CD4-positive, alpha-beta memory T cell (primary cell): Measurements from ENCODE around the gene BBOX1. TPM values are rescaled to one million over a fixed set of nuclear protein-coding genes. Genes with fewer than 3 reads are reported as not detected.

Experiments used
- CTCF ChIA-PET: fragments of 350-600 bp; sonication (Branson Sonifier 250); formaldehyde crosslinking; loops from one replicate; lab custom pipeline; 2021; ENCODE audit warnings: inconsistent platforms; ENCODE audit not compliant: partially characterized antibody; lab: Charles Lee
- POLR2A ChIA-PET: fragments of 350-600 bp; sonication (Branson Sonifier 250); formaldehyde crosslinking; loops from one replicate; lab custom pipeline; 2021; ENCODE audit not compliant: partially characterized antibody; lab: Charles Lee
- DNase-seq, 5 donors: peaks; one replicate each; pipeline versions ENCODE4 v3.0.0 to v3.0.0-alpha.2; 2020 to 2022; ENCODE audit warnings: mixed read lengths in 1 of 5
- H3K27ac ChIP-seq: one replicate; pipeline ENCODE4 v1.7.0; 2013; ENCODE audit warnings: low read depth, low read length
- H3K27me3 ChIP-seq: 2 replicates; pipeline ENCODE4 v1.7.0; 2013; ENCODE audit warnings: mild to moderate bottlenecking, low read length, moderate library complexity; ENCODE audit not compliant: insufficient read depth
- H3K36me3 ChIP-seq: 2 replicates; pipeline ENCODE4 v1.7.0; 2013; ENCODE audit warnings: mild to moderate bottlenecking, low read length, moderate library complexity; ENCODE audit not compliant: insufficient read depth
- H3K4me1 ChIP-seq: 2 replicates; pipeline ENCODE4 v1.7.0; 2013; ENCODE audit warnings: mild to moderate bottlenecking, low read length, moderate library complexity; ENCODE audit not compliant: insufficient read depth
- H3K4me3 ChIP-seq, 2 donors: one replicate each; pipeline ENCODE4 v1.7.0; 2013; ENCODE audit warnings: low read length in 2 of 2, mild to moderate bottlenecking in 1 of 2
- H3K9me3 ChIP-seq, 2 donors: one replicate each; pipeline ENCODE4 v1.7.0; 2013; ENCODE audit warnings: low read length in 2 of 2, control low read depth in 1 of 2; ENCODE audit not compliant: control insufficient read depth in 1 of 2
- H3K27ac Mint-ChIP-seq, 7 donors: one replicate each; pipeline ENCODE4 v1.8.0; 2020 to 2021; ENCODE audit warnings: mixed read lengths in 7 of 7, mild to moderate bottlenecking in 6 of 7, inconsistent platforms in 3 of 7, moderate library complexity in 3 of 7
- H3K27me3 Mint-ChIP-seq, 2 donors: one replicate each; pipeline ENCODE4 v1.8.0; 2020 to 2021; ENCODE audit warnings: mixed read lengths in 2 of 2
- H3K36me3 Mint-ChIP-seq, 2 donors: one replicate each; pipeline ENCODE4 v1.8.0; 2020 to 2021; ENCODE audit warnings: mixed read lengths in 2 of 2, inconsistent platforms in 1 of 2, mild to moderate bottlenecking in 1 of 2
- H3K4me1 Mint-ChIP-seq, 4 donors: one replicate each; pipeline ENCODE4 v1.8.0; 2020 to 2021; ENCODE audit warnings: mixed read lengths in 4 of 4, mild to moderate bottlenecking in 1 of 4
- H3K4me3 Mint-ChIP-seq, 8 donors: one replicate each; pipeline ENCODE4 v1.8.0; 2020 to 2021; ENCODE audit warnings: mixed read lengths in 8 of 8, mild to moderate bottlenecking in 7 of 8, moderate library complexity in 6 of 8, inconsistent platforms in 3 of 8
- H3K9me3 Mint-ChIP-seq, 8 donors: one replicate each; pipeline ENCODE4 v1.8.0; 2020 to 2021; ENCODE audit warnings: mixed read lengths in 8 of 8, mild to moderate bottlenecking in 5 of 8, inconsistent platforms in 3 of 8, moderate library complexity in 1 of 8
- intact Hi-C: fragments of 100-400 bp; cut with micrococcal nuclease; formaldehyde crosslinking; loops from one replicate; pipeline ENCODE4 v1.15.1; 2023
- polyA plus RNA-seq, 2 donors: library from polyadenylated mRNA; unstranded; fragments of 300-500 nt; fragmentation: Illumina TruSeq; gene quantifications; one replicate each; pipeline ENCODE4 v1.2.3, GENCODE V29; 2021
- total RNA-seq, 2 experiments: library from RNA; stranded (reverse); gene quantifications; one replicate each; pipeline ENCODE4 v1.2.3, GENCODE V29; 2021

The BBOX1 gene
- total and polyA plus RNA-seq, 4 experiments from 2014 or later, result not detected

DNA sequence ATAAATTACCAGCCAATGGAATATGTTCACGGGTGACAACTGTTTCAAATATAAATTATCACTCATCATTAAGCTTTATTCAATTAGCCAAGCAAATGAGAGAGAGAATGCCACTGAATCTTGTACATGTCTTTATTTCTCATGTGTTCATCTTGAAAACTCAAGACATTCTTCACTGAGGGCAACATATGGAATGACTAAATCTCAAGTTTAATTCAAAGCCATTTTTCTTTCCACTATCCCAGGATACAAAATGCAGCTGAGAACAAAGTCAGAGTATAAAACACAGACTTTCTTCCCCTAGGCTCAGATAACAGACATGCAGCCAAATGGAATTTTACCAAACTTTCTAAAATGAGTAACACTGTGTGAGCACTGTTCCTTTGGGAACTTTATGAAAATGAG, 12.1 kb upstream of the BBOX1 start:
- DNase-seq, result no peak
- Histone ChIP-seq H3K27ac (no peak overlapping the region), H3K36me3 (no peaks in the 10 kb centered on the region), H3K4me1 (no peaks in the 10 kb centered on the region), H3K9me3 (no peaks in the 10 kb centered on the region), H3K27me3 (no peaks in the 10 kb centered on the region), H3K4me3 (no peak overlapping the region)
- Mint-ChIP-seq H3K4me3 (no peak overlapping the region), H3K36me3 (no peaks in the 10 kb centered on the region), H3K27me3 (no peaks in the 10 kb centered on the region), H3K4me1 (no peaks in the 10 kb centered on the region), H3K27ac (no peak overlapping the region), H3K9me3 (peaks cover 0 to 11% (median 5%) of the 10 kb centered on the region in 8 donors)
- CTCF ChIA-PET, result no interaction called here
- intact Hi-C loops, result no loop called here
- POLR2A ChIA-PET, result no interaction called here

DNA sequence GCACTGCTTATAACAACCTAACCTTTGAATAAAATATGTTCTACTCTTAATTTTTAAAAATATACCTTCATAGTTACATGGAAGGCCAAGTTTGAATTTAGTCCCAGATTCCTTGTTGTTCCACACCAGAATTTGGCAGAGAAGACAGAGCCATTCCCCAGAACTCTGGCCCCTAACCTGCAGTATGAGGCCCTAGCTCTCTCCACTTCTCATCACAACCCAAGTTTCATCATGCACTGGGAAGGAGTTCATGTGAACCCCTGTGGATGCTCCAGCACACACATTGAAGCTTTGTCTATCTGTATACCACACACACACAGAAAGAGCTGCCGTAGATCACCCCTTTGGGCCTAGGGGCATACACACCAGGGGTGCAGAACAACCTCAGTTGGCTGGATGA, 10.6 kb upstream of the BBOX1 start:
- H3K4me1 Mint-ChIP-seq, result no peaks in the 10 kb centered on the region
- H3K9me3 Mint-ChIP-seq, result peaks cover 6 to 12% (median 10%) of the 10 kb centered on the region in 8 donors
- Histone ChIP-seq H3K4me3 (no peak overlapping the region), H3K36me3 (no peaks in the 10 kb centered on the region), H3K4me1 (no peaks in the 10 kb centered on the region), H3K27ac (no peak overlapping the region), H3K9me3 (no peaks in the 10 kb centered on the region), H3K27me3 (no peaks in the 10 kb centered on the region)
- no peak for DNase-seq
- CTCF ChIA-PET, result no interaction called here
- intact Hi-C loops, result no loop called here
- no peaks in the 10 kb centered on the region for H3K27me3 Mint-ChIP-seq
- POLR2A ChIA-PET, result no interaction called here
- no peak overlapping the region for H3K4me3 Mint-ChIP-seq
- H3K27ac Mint-ChIP-seq, result no peak overlapping the region
- H3K36me3 Mint-ChIP-seq, result no peaks in the 10 kb centered on the region

- no peak overlapping the region for H3K27ac Mint-ChIP-seq
- H3K27me3 Mint-ChIP-seq, result no peaks in the 10 kb centered on the region
Measured at GRCh38 chr11:27031754-27032153, 8.9 kb upstream of the BBOX1 start.

DNA sequence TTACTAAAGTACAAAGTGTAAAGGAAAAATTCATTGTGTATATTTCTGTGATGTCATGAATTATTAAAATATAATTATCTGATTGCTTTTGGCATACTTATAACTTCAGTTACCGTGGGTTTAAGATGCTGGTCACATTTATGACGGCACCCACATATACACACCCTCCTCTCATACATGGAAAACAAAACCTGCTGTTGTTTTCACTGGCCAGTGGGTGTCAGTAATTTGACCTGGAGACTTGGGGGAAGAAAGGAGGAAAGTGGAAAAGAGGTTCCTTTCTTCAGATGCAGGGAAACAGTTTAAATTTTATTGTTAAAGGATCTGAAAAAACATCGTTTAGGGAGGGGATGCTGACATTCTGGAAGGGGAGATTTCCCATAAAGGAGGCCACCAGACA, 742 bp upstream of the BBOX1 start:
- no peak overlapping the region for H3K4me3 Mint-ChIP-seq
- Histone ChIP-seq H3K36me3 (no peaks in the 10 kb centered on the region), H3K27ac (no peak overlapping the region), H3K4me1 (no peaks in the 10 kb centered on the region), H3K4me3 (no peak overlapping the region), H3K9me3 (no peaks in the 10 kb centered on the region), H3K27me3 (no peaks in the 10 kb centered on the region)
- ChIA-PET CTCF (no interaction called here), POLR2A (no interaction called here)
- H3K27ac Mint-ChIP-seq, result no peak overlapping the region
- no peaks in the 10 kb centered on the region for H3K4me1 Mint-ChIP-seq
- DNase-seq, result no peak
- peaks cover 4 to 31% (median 10%) of the 10 kb centered on the region in 8 donors for H3K9me3 Mint-ChIP-seq
- intact Hi-C loops, result no loop called here
- no peaks in the 10 kb centered on the region for H3K36me3 Mint-ChIP-seq
- H3K27me3 Mint-ChIP-seq, result no peaks in the 10 kb centered on the region

More at GRCh38 chr11:27031754-27032153, 8.9 kb upstream of the BBOX1 start:
- Histone ChIP-seq H3K27ac (no peak overlapping the region), H3K36me3 (no peaks in the 10 kb centered on the region), H3K4me3 (no peak overlapping the region), H3K4me1 (no peaks in the 10 kb centered on the region), H3K27me3 (no peaks in the 10 kb centered on the region), H3K9me3 (no peaks in the 10 kb centered on the region)
- H3K4me1 Mint-ChIP-seq, result no peaks in the 10 kb centered on the region
- no peak for DNase-seq
- CTCF ChIA-PET, result no interaction called here
- POLR2A ChIA-PET, result no interaction called here
- intact Hi-C loops, result no loop called here
- no peaks in the 10 kb centered on the region for H3K36me3 Mint-ChIP-seq
- H3K4me3 Mint-ChIP-seq, result no peak overlapping the region
- H3K9me3 Mint-ChIP-seq, result peaks cover 5 to 14% (median 12%) of the 10 kb centered on the region in 8 donors

- Mint-ChIP-seq H3K27me3 (no peaks in the 10 kb centered on the region), H3K4me3 (no peak overlapping the region), H3K4me1 (no peaks in the 10 kb centered on the region), H3K36me3 (no peaks in the 10 kb centered on the region), H3K9me3 (peaks cover 0 to 29% (median 13%) of the 10 kb centered on the region in 8 donors), H3K27ac (no peak overlapping the region)
- POLR2A ChIA-PET, result no interaction called here
- Histone ChIP-seq H3K4me1 (no peaks in the 10 kb centered on the region), H3K27ac (no peak overlapping the region), H3K27me3 (no peaks in the 10 kb centered on the region), H3K36me3 (no peaks in the 10 kb centered on the region), H3K4me3 (no peak overlapping the region), H3K9me3 (no peaks in the 10 kb centered on the region)
- intact Hi-C loops, result no loop called here
- no peak for DNase-seq
- CTCF ChIA-PET, result no interaction called here
Measured at GRCh38 chr11:27041141-27041899, 705 bp downstream of the BBOX1 start.

GRCh38 chr11:27046956-27047355, 6.3 kb downstream of the BBOX1 start:
- Mint-ChIP-seq H3K4me3 (no peak overlapping the region), H3K27me3 (no peaks in the 10 kb centered on the region), H3K27ac (no peak overlapping the region), H3K4me1 (no peaks in the 10 kb centered on the region), H3K36me3 (no peaks in the 10 kb centered on the region), H3K9me3 (peaks cover 6 to 32% (median 14%) of the 10 kb centered on the region in 8 donors)
- DNase-seq, result no peak
- no peaks in the 10 kb centered on the region for H3K36me3 ChIP-seq
- no peaks in the 10 kb centered on the region for H3K27me3 ChIP-seq
- no peak overlapping the region for H3K27ac ChIP-seq
- ChIA-PET POLR2A (no interaction called here), CTCF (no interaction called here)
- no peaks in the 10 kb centered on the region for H3K9me3 ChIP-seq
- no peak overlapping the region for H3K4me3 ChIP-seq
- intact Hi-C loops, result no loop called here
- no peaks in the 10 kb centered on the region for H3K4me1 ChIP-seq

- no peaks in the 10 kb centered on the region for H3K9me3 ChIP-seq
- no peak overlapping the region for H3K4me3 ChIP-seq
- no peaks in the 10 kb centered on the region for H3K4me1 ChIP-seq
- H3K36me3 ChIP-seq, result no peaks in the 10 kb centered on the region
- Mint-ChIP-seq H3K4me1 (no peaks in the 10 kb centered on the region), H3K36me3 (no peaks in the 10 kb centered on the region), H3K27ac (no peak overlapping the region), H3K4me3 (no peak overlapping the region), H3K27me3 (no peaks in the 10 kb centered on the region), H3K9me3 (peaks cover 2 to 19% (median 5%) of the 10 kb centered on the region in 8 donors)
- no peak overlapping the region for H3K27ac ChIP-seq
- ChIA-PET POLR2A (no interaction called here), CTCF (no interaction called here)
- H3K27me3 ChIP-seq, result no peaks in the 10 kb centered on the region
- intact Hi-C loops, result no loop called here
- no peak for DNase-seq
Measured at GRCh38 chr11:27052668-27053067, 12.1 kb downstream of the BBOX1 start.
